ENCODE measurements around the gene ACTL7B.
"Not testable (repeated sequence)": the region's sequence is repeated elsewhere in the genome, so short reads cannot be mapped to it uniquely, and the experiment has no call there.

Gene ACTL7B

DNA sequence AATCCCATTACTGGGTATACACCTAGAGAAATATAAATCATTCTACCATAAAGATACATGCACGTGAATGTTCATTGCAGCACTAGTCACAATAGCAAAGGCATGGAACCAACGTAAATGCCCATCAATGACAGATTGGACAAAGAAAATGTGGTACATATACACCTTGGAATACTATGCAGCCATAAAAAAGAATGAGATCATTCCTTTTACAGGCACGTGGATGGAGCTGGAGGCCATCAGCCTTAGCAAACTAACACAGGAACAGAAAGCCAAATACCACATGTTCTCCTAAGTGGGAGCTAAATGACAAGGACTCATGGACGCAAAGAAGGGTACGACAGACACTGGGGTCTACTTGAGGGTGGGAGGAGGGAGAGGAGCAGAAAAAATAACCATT is 16.2 kb downstream of the ACTL7B start:
- not testable (repeated sequence) for DNase-seq

DNA sequence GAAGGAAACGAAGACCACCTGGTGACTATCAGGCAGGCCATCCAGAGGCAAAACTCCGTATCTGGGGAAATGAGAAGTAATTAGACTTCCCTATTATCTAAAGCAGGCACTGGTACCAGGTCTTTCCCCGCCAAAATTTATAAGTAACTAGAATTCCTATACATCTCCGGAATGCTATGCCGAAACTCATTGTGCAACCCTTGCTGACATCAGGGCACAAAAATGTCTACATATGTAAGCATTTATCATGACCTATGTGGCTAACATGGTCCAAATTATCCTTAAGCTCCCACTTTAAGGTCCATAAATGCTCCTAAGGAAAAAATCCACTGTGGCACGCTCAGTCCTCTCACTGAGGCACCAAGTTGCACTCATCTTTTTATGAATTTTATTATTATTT is 17.8 kb downstream of the ACTL7B start:
- DNase-seq: no peak

DNA sequence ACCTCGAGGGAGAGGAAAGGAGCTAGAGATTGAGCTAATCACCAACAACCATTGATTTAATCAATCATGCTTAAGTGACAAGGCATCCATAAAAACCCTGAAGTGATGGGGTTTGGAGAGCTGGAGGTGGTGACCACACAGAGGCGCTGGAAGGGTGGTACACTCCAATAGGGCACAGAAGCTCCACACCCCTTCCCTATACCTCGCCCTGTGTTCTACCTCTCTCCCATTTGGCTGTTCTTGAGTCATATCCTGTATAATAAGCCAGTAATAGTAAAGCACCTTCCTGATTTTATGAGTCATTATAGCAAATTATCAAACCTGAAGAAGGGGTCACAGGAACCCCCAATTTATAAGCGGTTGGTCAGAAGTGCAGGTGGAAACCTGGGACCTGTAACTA is 18.3 kb downstream of the ACTL7B start:
- DNase-seq: no peak

DNA sequence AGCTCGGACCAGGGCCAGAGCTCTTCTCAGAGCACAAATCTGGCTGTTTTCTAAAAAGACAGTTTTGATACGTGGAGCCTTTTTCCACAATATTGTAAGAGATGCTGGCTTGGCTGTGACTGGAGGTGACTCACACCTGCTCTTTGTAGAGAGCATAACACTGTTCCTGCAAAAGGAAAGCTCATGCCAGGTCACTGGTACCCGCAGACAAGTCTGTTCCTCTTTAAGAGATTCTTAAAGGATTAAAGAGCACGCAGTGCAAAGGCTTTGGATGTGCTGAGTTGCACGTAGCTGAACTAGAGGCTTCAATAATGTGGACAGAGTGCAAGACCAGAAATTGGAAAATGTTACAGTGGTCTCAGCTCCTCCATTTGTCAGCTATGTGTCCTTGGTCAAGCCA is 19.0 kb downstream of the ACTL7B start:
- DNase-seq: no peak

DNA sequence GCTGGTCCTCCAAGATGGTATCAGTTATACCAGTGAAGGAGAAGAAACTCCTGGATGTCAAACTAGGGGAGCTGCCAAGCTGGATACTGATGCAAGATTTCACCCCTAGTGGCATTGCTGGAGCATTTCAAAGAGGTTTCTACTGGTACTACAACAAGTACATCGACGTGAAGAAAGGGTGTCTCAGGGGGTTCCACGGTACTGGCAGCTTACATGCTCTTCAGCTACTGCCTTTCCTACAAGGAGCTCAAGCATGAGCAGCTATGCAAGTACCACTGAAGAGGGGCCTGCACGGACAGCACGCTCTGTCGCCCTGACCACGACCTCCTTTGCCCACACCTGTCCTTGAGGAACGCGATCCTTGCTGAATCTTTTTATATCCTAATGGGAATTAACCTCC is 19.5 kb downstream of the ACTL7B start:
- no peak for DNase-seq

DNA sequence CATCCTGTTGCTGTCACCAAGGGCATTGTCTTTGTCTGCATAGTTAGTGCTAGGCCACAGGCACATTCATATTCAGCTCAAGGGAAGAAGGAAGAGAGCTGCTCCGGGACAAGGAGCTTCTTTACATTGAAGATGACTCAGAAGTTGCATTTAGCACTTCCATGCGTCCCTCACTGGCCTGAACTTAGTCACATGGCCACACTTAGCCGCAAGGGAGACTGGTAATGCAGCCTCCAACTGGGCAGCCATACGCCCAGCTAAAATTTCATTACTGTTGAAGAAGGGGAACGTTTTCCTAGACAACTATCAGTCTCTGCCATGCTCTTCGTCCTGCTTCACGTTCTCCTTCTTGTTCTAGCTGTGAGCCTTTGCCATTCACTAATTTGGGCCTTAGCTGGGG is 20.0 kb downstream of the ACTL7B start:
- no peak for DNase-seq

DNA sequence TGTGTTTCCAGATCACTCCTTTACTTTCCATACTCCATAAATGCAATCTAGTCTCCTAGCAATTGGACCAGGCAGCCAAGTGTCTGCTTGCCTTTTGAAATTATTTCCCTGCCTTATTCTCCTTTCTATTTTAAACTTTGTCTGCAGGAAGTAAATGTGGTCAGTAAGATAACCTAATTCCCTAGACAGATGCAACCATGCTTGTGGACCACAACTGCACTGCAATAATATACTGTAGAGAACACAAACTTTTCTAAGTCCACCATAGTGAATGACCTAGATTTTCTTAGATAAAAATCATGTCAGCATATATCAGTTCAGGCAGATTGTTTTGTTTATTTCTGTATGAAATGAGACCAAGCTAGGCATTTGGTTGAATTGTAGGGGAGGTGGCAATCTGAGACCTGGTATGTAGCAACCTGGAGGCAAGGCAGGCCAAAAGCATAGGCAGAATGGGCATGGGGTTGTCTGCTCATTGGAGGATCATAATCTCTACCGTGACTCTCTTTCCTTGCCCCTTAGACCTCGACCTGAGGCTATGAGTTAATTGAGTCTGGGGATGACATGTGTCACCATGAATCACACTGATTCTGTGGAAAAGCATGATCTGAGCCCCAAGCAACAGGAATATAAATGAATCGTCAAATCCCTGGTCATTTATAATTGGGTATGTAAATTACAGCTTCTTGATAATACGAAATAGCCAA is 20.7 kb downstream of the ACTL7B start:
- DNase-seq: no peak

DNA sequence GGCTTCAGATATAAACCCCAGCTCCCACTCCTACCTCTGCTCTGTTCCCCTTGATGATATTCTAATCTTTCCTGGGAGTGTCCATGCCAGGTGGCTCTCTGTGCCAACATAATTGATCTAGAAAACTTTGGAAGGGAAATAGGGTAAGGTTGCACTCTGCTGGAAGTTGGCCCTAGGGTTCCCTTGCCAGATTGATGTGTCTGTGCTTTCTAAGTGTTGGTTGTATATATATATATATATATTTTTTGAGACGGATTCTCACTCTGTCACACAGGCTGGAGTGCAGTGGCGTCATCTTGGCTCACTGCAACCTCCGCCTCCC is 23.6 kb downstream of the ACTL7B start:
- DNase-seq: no peak

DNA sequence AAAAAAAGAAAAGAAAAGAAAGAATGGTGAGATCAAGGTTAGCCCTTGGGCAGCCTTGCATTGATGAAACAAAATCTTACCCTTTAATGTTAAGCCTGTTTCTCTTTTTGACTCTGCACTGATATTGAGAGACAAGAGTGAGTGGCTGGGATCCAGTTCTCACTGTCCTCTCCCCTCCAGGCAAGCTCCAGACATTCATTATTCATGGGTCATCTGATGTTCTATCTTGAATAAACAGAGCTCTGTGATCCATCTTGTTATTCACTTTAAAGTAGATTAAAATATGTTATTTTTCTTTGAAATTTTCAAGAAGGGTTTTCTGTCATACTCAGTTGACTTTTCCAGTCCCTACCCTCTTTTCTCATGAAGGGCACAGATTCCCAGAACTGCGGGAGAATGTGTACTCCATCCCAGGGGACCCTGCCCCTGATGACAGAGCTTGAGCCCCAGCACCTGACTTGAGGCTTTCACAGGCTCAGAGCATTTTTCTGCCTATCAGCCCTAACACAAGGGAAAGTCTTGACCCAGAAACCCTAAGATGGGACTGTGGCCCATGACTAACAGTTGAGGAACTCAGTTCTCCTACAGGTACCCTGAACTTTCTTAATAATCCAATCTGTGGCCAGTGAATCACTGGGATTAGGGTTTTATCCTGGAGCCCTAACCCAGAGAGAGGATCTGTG is 24.1 kb downstream of the ACTL7B start:
- no peak for DNase-seq

DNA sequence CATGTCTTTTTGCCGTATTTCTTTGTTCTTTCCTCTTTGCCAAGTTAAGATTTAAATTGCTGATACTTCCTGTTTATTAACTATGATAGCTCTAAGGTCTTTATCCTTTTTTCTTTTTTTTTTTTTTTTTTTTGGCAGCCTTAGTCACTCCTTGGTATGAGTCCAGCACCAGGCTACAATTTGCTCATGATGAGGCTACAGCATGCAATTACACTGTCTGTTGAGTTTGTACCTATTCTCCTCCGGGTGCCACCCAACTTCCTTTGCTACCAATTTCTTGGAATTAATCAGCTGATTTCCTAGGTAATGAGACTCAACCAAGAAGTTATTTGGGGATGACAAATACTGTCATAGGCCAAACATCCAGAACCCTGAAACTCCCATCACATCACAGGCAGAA is 25.5 kb downstream of the ACTL7B start:
- no peak for DNase-seq

DNA sequence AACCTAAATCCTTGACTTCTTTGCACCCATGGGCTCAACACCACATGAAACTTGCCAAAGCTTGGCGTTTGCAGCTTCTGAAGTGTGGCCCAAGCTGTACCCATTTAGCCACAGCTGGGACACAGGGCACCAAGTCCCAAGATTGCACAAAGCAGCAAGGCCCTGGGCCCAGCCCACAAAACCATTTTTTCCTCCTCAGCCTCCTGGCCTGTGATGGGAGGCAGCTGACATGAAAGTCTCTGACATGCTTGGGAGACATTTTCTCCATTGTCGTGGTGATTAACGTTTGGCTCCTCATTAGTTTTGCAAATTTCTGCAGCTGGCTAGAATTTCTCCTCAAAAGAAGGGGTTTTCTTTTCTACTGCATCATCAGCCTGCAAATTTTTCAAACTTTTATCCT is 32.0 kb downstream of the ACTL7B start:
- no peak for DNase-seq

DNA sequence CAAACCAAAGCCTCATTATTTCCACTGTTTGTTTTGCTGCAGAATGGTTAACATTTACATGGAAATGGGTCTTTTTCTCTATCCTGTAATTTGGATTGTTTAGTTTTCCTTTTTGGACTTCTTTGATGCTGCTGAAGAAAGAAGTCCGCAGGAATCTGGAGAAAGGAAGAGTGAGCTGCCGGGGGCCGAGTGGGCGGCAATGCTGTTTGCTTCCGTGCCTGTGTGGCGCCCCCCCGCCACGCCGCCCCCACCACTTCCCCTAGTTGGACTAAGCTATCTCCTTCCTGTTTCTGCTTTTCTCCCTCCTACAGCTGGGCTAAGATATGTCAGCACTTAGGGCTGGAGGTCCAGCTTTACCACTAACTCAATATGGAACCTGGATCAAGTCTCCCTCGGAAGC is 39.7 kb downstream of the ACTL7B start:
- DNase-seq: no peak

DNA sequence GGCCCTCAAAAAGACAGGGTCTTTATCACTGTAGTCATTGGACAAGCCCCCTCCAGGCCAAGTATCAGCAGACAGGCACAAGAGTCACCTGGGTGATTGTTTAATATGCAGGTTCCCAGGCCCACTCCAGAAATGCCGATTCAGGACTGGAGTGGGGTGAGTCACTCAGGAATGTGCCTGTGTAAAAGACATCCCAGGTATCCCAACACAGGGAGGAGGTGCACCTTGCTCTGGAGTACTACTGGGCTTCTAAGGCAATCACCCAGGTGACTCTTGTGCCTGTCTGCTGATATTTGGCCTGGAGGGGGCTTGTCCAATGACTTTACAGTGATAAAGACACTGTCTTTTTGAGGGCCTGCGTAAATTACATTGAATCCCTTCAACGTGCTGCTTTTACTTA is 40.6 kb downstream of the ACTL7B start:
- no peak for DNase-seq

DNA sequence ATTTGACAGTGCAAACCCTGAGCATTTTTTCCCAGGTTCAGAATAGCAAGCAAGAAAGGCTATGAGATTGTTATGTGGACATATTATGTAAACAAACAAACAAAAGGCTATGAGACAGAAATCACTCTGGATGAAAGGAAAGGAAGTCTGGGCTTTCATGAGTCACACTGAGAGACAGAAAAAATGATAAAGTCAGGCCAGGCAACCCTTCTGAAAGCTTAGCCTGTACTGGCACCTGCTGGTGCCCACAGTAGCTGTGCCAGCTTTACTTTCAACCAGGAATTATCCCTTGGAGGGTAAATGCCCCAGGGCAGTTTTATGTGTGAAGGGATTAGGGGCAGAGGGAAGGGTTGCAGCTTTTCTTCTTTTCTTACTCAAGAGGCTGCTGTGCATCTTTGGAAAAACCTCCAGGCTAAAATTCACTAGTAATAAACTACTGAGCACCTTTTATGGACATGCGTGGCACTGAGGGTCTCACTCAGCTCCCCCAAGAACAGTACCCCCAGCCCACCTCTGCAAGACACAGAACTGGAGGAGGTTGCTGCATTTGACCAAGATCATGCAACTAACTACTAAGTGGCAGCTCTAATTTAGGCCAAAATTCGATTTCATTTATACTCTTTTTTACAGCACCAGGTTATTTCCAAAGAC is 41.7 kb downstream of the ACTL7B start:
- DNase-seq: no peak

DNA sequence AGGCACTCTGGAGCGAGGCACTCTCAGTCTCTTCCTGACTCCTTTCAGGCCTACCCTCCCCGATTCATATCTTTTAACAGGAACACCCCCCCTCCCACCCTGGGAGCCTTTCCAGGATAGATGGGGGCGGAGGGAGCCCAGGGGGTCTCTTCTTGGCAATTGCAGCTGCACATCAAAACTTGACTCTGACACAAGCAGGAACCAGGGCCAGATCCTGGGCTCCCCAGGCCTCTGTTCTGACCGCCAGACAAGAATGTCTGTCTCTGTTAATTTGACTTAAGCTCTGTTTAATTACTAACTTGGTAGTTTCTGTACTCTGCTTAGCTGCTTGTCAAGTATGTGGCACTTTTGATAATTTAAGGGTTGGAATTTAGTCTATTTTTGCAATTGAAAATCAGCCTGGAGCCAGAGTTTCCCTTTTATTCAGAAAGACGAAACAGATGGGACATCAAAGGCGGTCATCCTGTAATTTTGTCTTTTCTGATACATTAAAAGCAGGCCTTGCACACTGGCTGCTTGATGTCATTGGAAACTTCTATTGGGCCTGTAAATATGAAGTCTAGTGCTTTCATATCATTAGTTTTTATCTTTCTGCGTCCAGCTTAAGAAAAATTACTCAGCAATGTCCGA is 43.3 kb downstream of the ACTL7B start:
- DNase-seq: no peak

DNA sequence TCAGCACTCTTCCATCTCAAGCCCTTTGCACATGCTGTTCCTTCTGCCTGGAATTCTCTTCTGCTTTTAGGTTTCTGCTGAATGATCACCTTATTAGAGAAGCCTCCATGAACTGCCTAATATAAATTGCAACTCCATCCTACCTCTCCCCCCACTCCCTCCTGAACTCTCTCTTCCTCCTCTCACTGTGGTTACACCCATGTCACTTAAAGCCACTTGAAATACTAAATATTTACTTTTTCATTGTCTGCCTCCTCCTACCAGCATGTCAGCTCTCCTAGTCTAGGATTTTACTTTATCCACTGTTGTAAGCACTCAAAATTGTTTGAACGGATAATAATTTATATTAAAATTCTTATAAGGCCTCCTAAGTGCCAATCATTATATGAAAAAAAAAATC is 43.8 kb downstream of the ACTL7B start:
- no peak for DNase-seq

DNA sequence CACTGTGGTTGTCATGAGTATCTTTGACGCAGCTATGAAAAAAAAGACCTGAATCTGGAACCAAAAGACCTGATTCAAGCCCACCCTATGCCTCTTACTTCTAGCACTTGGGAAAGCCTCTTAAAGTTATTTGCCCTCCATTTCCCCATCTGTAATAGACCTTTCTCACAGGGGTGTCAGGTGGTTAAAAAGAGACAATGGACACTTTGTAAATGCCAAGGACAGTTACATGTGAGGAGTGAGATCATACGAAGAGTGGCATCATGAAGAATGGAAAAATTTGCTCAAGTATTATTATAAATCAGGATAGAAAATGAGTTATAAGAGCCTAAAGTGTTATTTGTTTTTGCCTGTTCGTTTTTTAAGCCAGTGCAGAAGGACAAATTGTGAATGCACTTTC is 46.5 kb downstream of the ACTL7B start:
- DNase-seq: no peak

All from stimulated activated CD4-positive, alpha-beta T cell treated with anti-CD3 and anti-CD28 coated beads, Interleukin-4, amount 100 ng/mL, for 24 hours (primary cell).